GM08714 (cell line): ENCODE results near the gene GOLGA8F.
"Not testable (repeated sequence)": the region's sequence is repeated elsewhere in the genome, so short reads cannot be mapped to it uniquely, and the experiment has no call there.

Experiments used
- H3K4me3 ChIP-seq: fragments of 200-500 bp; sonication (Bioruptor generic); 2 replicates; pipeline ENCODE4 v1.5.1; 2014; ENCODE audit warnings: mild to moderate bottlenecking, low read length, inconsistent platforms

GOLGA8F gene, protein sequence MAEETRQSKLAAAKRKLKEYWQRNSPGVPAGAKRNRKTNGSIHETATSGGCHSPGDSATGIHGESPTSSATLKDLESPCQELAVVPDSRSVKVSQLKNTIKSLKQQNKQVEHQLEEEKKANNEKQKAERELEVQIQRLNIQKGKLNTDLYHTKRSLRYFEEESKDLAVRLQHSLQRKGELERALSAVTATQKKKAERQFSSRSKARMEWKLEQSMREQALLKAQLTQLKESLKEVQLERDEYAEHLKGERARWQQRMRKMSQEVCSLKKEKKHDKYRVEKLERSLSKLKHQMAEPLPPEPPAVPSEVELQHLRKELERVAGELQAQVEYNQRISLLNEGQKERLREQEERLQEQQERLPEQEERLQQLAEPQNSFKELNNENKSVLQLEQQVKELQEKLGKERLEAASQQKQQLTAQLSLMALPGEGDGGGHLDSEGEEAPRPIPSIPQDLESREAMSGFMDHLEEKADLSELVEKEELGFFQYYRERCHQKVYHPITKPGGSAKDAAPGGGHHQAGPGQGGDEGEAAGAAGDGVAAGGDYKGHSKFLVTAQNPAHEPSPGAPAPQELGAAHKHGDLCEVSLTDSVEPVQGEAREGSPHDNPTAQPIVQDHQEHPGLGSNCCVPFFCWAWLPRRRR

DNA sequence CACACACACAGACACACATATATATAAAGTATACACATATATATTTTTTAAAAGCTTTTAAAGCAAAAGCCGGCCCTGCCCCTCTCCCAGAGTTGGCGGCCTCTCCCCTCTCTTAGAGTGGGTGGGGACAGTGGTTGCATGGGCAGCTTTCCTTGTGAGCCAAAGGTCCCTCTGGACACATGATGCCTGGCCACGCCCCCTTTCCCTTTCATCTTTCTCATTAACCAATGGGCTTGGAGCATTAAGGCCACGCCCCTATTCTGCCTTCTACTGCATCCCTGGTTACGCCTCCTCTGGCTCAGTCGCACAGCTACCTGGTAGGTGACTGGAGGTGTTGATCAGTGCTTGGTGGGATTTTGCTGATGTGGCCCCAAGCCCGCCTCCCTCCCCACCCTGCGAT, at the start of gene GOLGA8F:
GOLGA8F (plus strand) TSS at position 301 of the 400 bp plus-strand sequence; CDS start at position 399, 98 bp downstream.
- not testable (repeated sequence) for H3K4me3 ChIP-seq

DNA sequence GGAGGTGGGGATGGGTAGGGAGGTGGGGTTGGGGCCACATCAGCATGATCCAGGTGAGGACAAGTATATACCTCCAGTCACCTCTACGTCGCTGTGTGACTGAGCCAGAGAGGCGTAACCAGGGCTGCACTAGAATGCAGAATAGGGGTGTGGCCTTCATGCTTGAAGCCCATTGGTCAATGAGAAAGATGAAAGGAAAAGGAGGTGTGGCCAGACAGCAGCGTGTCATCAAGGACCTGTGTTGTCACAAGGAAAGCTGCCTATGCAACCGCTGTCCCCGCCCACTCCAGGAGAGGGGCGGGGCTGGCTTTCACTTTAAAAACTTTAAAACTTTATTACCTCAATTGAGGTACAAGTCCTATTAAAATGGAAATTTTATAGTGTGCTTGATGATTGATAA, 20.5 kb upstream of the GOLGA8F start, which contains the start of gene GOLGA6L24:
GOLGA6L24 (minus strand) TSS at position 101 of the 400 bp plus-strand sequence; CDS start at position 40, 61 bp downstream.
- H3K4me3 ChIP-seq = not testable (repeated sequence)

DNA sequence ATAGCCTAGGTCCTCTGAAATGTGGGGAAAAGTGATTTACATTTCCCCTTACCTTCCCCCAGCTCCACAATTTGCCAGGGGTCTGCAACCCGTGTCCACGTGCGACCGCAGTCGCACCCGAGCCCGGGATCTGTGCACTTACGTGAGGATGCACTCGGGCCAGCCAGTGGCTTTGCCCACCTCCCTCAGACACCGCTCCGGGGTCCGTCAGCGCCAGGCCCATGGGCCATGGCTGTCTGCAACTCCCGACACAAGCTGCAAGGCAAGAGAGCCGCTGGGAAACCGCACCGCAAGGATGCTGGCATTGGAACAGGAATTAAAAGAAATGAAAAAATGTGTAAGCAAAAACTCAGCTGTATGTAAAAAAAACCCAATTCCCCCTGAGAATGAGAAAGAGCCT, 13.0 kb upstream of the GOLGA8F start:
- H3K4me3 ChIP-seq = not testable (repeated sequence)

DNA sequence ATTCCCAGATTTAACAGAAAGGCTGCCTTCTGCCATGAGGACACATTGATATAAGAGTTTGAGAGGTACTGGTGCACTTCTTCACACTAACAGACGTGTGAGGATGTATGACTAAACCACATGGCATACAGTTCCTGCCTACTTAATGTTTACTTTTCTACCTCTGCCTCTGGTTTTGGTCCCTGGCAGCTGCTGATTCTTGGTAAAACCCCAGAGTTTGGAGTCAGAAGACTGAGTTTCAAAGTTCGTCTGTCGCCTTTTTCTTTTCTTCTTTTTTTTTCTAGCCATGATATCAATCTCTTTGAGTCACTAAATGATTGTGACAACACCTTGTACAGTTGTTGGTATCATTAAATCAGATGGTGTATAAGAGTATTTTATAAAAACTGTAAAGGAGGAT, 1.6 kb downstream of the GOLGA8F start:
- not testable (repeated sequence) for H3K4me3 ChIP-seq

DNA sequence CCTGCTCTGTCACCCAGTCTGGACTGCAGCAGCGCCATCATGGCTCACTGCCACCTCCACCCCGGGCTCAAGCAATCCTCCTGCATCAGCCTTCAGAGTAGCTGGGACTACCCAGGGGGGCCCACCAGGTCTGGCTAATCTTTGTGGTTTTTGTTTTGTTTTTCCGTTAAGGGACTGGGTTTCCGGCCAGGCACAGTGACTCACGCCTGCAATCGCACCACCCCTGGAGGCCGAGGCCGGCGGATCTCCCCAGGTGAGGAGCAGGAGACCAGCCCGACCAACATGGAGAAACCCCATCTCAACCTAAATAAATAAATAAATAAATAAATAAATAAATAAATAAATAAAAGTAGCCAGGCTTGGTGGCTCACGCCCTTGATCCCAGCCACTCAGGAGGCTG, 17.6 kb downstream of the GOLGA8F start:
- not testable (repeated sequence) for H3K4me3 ChIP-seq

DNA sequence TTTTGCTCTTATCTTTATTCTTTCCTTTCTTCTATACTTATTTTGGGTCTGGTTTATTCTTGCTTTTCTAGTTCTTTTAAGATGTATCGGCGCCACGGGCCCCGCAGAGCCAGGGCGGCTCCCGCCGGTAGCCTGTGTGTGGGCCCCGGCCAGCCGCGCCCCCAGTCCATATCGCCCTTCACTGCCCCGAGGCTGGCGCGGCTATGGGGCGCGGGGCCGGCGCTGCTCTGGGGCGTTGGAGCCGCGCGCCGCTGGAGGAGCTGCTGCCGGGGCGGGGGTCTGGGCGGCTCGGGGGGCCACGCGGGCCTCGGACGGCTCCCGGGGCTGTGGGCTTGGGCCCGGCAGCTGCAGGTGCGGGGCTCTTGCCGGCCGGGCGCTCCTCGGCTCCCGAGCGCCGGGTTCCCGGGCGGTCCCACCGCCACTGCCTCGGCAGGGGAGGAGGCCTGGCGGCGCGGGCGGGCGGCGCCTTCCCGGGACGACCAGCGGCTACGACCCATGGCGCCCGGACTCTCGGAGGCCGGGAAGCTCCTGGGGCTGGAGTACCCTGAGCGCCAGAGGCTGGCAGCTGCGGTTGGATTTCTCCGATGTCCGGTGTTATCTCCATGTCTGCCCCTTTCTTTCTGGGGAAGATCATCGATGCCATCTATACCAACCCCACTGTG, 24.4 kb downstream of the GOLGA8F start:
- not testable (repeated sequence) for H3K4me3 ChIP-seq

DNA sequence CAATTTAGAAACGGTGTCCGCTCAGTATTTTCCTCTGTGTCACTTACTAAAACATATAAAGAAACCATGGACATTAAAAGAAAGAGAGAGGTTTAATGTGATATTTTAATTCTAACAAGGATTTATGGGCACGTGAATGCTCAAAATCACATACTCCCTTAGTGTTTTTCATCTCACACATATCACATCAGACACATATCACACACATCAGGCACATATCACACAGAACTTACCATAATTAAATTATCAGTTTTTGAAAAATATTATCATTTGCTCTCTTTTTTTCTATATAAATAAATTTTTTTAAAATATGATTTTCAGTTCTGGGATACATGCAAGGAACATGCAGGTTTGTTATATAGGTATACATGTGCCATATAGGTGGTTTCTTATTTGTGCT, 42.0 kb downstream of the GOLGA8F start:
- H3K4me3 ChIP-seq = not testable (repeated sequence)

DNA sequence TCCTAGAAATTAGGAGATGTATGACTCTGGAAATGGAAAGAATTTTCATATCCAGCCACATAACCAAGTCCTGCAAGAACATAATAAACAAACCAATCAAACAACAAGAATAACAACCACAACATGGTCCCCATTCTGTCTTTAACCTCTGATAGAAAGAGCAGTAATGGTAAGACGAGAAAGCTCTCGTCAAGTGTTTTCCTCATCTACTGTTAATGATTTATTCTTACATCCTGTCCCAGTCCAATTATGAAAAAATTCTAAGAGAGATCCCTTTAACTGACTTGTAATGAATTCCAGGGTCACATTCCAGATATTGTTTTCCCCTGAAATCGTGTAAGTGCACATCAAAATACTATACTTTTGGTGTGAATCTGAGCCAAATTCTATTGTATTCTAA, 57.1 kb downstream of the GOLGA8F start:
- not testable (repeated sequence) for H3K4me3 ChIP-seq
